Stimulated activated CD4-positive, alpha-beta T cell treated with anti-CD3 and anti-CD28 coated beads, Interleukin-15, amount 100 ng/mL, for 24 hours (primary cell): ENCODE data around the gene KIAA1586.
A peak's percentile ranks its signal among the peaks of the same experiment; 100 is the strongest.
"Not testable (repeated sequence)": the region's sequence is repeated elsewhere in the genome, so short reads cannot be mapped to it uniquely, and the experiment has no call there.

Experiments
- DNase-seq: peaks from one replicate; pipeline ENCODE4 v3.0.0-alpha.2; 2020

Gene KIAA1586

GRCh38 chr6:57046332-57047256, at the start of gene KIAA1586:
TSS of gene KIAA1586 (plus strand) at chr6:57046693. CDS start at chr6:57046756, 63 bp downstream.
- peak; percentile 92 for DNase-seq

GRCh38 chr6:56999049-56999448, 47.4 kb upstream of the KIAA1586 start:
- DNase-seq, result no peak

- not testable (repeated sequence) for DNase-seq
These were observed 46.7 kb upstream of the KIAA1586 start for GRCh38 chr6:56999748-57000147.

- no peak for DNase-seq
These were observed 44.3 kb upstream of the KIAA1586 start for GRCh38 chr6:57002197-57002596.

GRCh38 chr6:57004292-57004691, 42.2 kb upstream of the KIAA1586 start:
- no peak for DNase-seq

- no peak for DNase-seq
These were observed 40.4 kb upstream of the KIAA1586 start for GRCh38 chr6:57006101-57006500.

- not testable (repeated sequence) for DNase-seq
These were observed 38.4 kb upstream of the KIAA1586 start for GRCh38 chr6:57008069-57008468.

GRCh38 chr6:57013521-57013926, 33.0 kb upstream of the KIAA1586 start:
- no peak for DNase-seq

GRCh38 chr6:57017069-57017468, 29.4 kb upstream of the KIAA1586 start:
- DNase-seq, result no peak

GRCh38 chr6:57017841-57018240, 28.7 kb upstream of the KIAA1586 start:
- DNase-seq, result no peak

GRCh38 chr6:57019434-57019833, 27.1 kb upstream of the KIAA1586 start:
- DNase-seq, result no peak

- peak; percentile 3 for DNase-seq
These were observed 25.3 kb upstream of the KIAA1586 start for GRCh38 chr6:57021086-57021720.

GRCh38 chr6:57024321-57024720, 22.2 kb upstream of the KIAA1586 start:
- DNase-seq, result no peak

GRCh38 chr6:57024775-57025174, 21.7 kb upstream of the KIAA1586 start:
- no peak for DNase-seq

GRCh38 chr6:57026001-57026400, 20.5 kb upstream of the KIAA1586 start:
- no peak for DNase-seq

- DNase-seq, result no peak
These were observed 19.2 kb upstream of the KIAA1586 start for GRCh38 chr6:57027301-57027700.

- no peak for DNase-seq
These were observed 17.3 kb upstream of the KIAA1586 start for GRCh38 chr6:57029213-57029612.

GRCh38 chr6:57033228-57033627, 13.3 kb upstream of the KIAA1586 start:
- DNase-seq, result no peak

- no peak for DNase-seq
These were observed 10.9 kb upstream of the KIAA1586 start for GRCh38 chr6:57035549-57035948.

GRCh38 chr6:57038906-57039305, 7.6 kb upstream of the KIAA1586 start:
- no peak for DNase-seq

GRCh38 chr6:57040011-57040410, 6.5 kb upstream of the KIAA1586 start:
- DNase-seq, result no peak

GRCh38 chr6:57044061-57044460, 2.4 kb upstream of the KIAA1586 start:
- not testable (repeated sequence) for DNase-seq

GRCh38 chr6:57044568-57044967, 1.9 kb upstream of the KIAA1586 start:
- no peak for DNase-seq

- DNase-seq, result not testable (repeated sequence)
These were observed 728 bp downstream of the KIAA1586 start for GRCh38 chr6:57047257-57047585.
